Measurements from ENCODE around the gene BBX.

GRCh38 chr3:107588217-107588616 lies 65.5 kb downstream of the BBX start:
- TF ChIP-seq POLR2A (IDR thresholded peaks at IDR 0.05; ENCODE audit: low read depth, low read length): no peak
- no peak for TF ChIP-seq POLR2AphosphoS5 (IDR thresholded peaks at IDR 0.05; ENCODE audit: low read depth, low read length)

All from GM12892 (cell line).